HTR-8/SVneo (cell line): ENCODE results near the gene DGCR2.

Experiments used
- DNase-seq: peaks from one replicate; pipeline ENCODE4 v3.0.0; 2011; ENCODE audit warnings: low spot score, mixed read lengths; ENCODE audit not compliant: insufficient read length
- FAIRE-seq: peaks from 2 replicates; lab custom pipeline; 2011; peaks lifted over from hg19 to GRCh38; lab: Jason Lieb, UNC

DGCR2 gene

GRCh38 chr22:19111584-19111983 is 10.6 kb downstream of the DGCR2 start:
- no peak for DNase-seq
- no peak for FAIRE-seq

GRCh38 chr22:19111140-19111539 is 11.1 kb downstream of the DGCR2 start:
- DNase-seq: no peak
- FAIRE-seq: no peak

- FAIRE-seq: no peak
- no peak for DNase-seq
Observed at GRCh38 chr22:19110646-19111045, 11.6 kb downstream of the DGCR2 start.

GRCh38 chr22:19110064-19110458 is 12.2 kb downstream of the DGCR2 start:
- FAIRE-seq (no peak), DNase-seq (no peak)

- DNase-seq (no peak), FAIRE-seq (no peak)
Observed at GRCh38 chr22:19109198-19110063, 12.8 kb downstream of the DGCR2 start.

- FAIRE-seq (no peak), DNase-seq (no peak)
Observed at GRCh38 chr22:19108807-19109197, 13.4 kb downstream of the DGCR2 start.

- DNase-seq (no peak), FAIRE-seq (no peak)
Observed at GRCh38 chr22:19107730-19108074, 14.5 kb downstream of the DGCR2 start.

GRCh38 chr22:19106886-19107729 is 15.1 kb downstream of the DGCR2 start:
- FAIRE-seq: no peak

GRCh38 chr22:19105867-19106802 is 16.1 kb downstream of the DGCR2 start:
- FAIRE-seq (no peak), DNase-seq (no peak)

More at GRCh38 chr22:19106886-19107729, 15.1 kb downstream of the DGCR2 start:
- no peak for DNase-seq

GRCh38 chr22:19105456-19105855 is 16.8 kb downstream of the DGCR2 start:
- no peak for DNase-seq
- FAIRE-seq: no peak

GRCh38 chr22:19103880-19104821 is 18.1 kb downstream of the DGCR2 start:
- no peak for FAIRE-seq
- no peak for DNase-seq

- FAIRE-seq (no peak), DNase-seq (no peak)
Observed at GRCh38 chr22:19098157-19098556, 24.1 kb downstream of the DGCR2 start.

- no peak for DNase-seq
- FAIRE-seq: no peak
Observed at GRCh38 chr22:19097518-19097917, 24.7 kb downstream of the DGCR2 start.

GRCh38 chr22:19096555-19096954 is 25.7 kb downstream of the DGCR2 start:
- FAIRE-seq (no peak), DNase-seq (no peak)

- no peak for FAIRE-seq
Observed at GRCh38 chr22:19094393-19094997, 27.7 kb downstream of the DGCR2 start.

GRCh38 chr22:19092725-19093124 is 29.5 kb downstream of the DGCR2 start:
- no peak for DNase-seq
- no peak for FAIRE-seq

More at GRCh38 chr22:19094393-19094997, 27.7 kb downstream of the DGCR2 start:
- no peak for DNase-seq

- no peak for DNase-seq
- no peak for FAIRE-seq
Observed at GRCh38 chr22:19090586-19091127, 31.6 kb downstream of the DGCR2 start.

GRCh38 chr22:19090183-19090582 is 32.0 kb downstream of the DGCR2 start:
- no peak for FAIRE-seq
- no peak for DNase-seq
